ENCODE results near the gene CCL14. TPM values are rescaled to one million over a fixed set of nuclear protein-coding genes. Genes with fewer than 3 reads are reported as not detected.
A peak's percentile ranks its signal among the peaks of the same experiment; 100 is the strongest.

The CCL14 gene
- total and polyA plus RNA-seq, 2 of the 8 experiments (the other 6 are each of a cell fraction or from before 2014, with no cell fraction given) = not detected

GRCh38 chr17:36017799-36018198, 31.3 kb upstream of the CCL14 start, which contains the start of gene CCL23 (continued):
- no peak for TF ChIP-seq CHD7 (IDR thresholded peaks at IDR 0.05; ENCODE audit: insufficient replicate concordance, low read length)
- no peak for TF ChIP-seq MAX (IDR thresholded peaks at IDR 0.05)
- no peak for TF ChIP-seq CHD1 (IDR thresholded peaks at IDR 0.05; ENCODE audit: low read depth, low read length)
- no peak for TF ChIP-seq PHF8 (conservative IDR thresholded peaks at IDR 0.05; ENCODE audit: low read depth, low read length)
- no peak for TF ChIP-seq SIRT6 (IDR thresholded peaks at IDR 0.05; ENCODE audit: low read length)
- no peak for TF ChIP-seq JUND (IDR thresholded peaks at IDR 0.05; ENCODE audit: low read length)
- TF ChIP-seq RAD21 (IDR thresholded peaks at IDR 0.05 in 1 of 2, conservative IDR thresholded peaks at IDR 0.05 in 1 of 2; ENCODE audit: low read depth in 2 of 2, low read length in 2 of 2) = peak in 1 of 2 experiments; percentile 12; a peak in 1 of 4 replicates
- TF ChIP-seq CTCF (IDR thresholded peaks at IDR 0.05; ENCODE audit: control extremely low read depth in 1 of 3, insufficient read depth in 1 of 3, low read depth in 1 of 3, low read length in 3 of 3) = 0 out of 4 replicates have a peak, but pooled peaks of 1 of the 3 experiments have one; percentile 3
